ENCODE data around the gene CLDN17.

The CLDN17 gene

DNA sequence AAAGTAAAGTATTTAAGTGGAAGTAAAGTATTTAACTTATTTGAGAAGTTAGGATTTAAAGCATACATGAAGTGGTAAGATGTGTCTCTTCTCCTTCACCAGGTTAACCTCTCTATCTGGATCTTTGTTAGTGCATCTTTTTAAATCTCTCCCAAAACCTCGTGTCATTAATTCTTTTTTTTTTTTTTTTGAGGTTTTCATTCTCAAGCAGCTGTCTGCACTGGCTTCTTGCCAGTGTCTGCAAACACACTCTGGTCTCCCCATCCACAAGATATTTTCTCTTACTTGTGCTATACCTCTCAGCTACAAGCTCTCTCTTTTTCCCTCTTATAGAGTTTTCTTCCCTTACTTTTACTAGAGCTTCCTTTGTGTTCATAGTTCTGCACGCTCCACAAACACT lies 49.0 kb downstream of the CLDN17 start:
- DNase-seq (ENCODE audit: low read depth, low spot score), result no peak

DNA sequence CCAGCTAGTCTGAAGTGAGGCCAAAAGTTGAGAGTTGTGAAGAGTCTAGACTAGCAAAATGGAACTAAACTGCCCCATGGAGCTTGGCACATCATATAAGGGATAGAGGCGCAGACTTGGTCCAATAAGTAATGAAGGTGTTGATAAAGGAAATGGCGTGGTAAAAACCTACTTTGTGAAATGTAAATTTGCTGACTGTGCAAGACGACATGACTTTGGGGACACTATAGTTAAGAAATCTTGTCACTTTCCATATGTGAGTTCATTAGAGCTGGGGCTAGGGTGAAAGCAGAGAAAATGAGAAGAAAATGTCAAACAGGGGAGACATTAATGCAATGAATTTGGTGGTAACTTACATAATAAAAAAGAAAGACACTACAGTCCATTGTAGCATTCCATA lies 50.1 kb downstream of the CLDN17 start:
- DNase-seq (ENCODE audit: low read depth, low spot score), result no peak

Data from activated CD4-positive, CD25-positive, alpha-beta regulatory T cell treated with anti-CD3 and anti-CD28 coated beads, Interleukin-2, amount 50 U/mL, for 16 hours (primary cell).